ENCODE results near the gene SLC2A9.

The SLC2A9 gene

DNA sequence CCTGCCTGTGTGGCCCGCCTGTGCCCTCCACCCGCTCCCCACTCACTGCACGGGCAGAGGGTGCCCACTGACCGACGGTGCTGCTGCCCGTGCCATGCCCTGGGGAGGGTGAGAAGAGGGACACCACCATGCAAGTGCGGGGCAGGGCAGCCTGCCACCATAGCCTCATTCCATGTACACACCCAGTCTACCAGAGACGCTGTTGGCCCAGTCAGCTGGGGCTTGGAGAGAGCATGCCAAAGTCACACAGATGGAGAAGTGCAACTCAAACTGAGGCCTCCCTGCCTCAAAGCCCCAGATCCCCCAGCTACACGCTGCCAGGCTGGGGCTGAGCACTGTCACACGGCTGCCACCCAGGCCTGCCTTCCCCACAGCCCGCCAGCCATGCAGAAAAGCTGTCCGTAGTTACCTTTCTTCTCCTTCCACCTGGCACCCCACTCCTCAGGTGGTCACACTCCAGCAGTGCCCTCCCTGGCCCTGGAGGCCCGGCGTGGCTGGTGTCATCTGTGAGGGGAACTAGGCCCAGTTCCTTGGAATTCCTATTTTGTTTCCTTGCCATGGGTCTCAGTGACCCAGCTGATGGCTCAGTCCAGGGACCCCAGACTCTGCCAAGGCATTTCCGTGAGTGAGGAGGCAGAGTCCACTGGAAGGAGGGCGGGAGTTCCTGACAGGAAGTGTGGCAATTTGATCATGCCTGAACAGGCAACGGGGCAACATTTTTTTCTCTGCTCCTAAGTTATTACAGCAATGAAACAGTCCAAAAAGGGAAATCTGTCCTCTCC lies at the start of gene SLC2A9:
Gene SLC2A9, minus strand, starts transcription at position 627 of the 782 bp plus-strand sequence. Its CDS starts 68 bp downstream, at position 559.
- no peak for DNase-seq

DNA sequence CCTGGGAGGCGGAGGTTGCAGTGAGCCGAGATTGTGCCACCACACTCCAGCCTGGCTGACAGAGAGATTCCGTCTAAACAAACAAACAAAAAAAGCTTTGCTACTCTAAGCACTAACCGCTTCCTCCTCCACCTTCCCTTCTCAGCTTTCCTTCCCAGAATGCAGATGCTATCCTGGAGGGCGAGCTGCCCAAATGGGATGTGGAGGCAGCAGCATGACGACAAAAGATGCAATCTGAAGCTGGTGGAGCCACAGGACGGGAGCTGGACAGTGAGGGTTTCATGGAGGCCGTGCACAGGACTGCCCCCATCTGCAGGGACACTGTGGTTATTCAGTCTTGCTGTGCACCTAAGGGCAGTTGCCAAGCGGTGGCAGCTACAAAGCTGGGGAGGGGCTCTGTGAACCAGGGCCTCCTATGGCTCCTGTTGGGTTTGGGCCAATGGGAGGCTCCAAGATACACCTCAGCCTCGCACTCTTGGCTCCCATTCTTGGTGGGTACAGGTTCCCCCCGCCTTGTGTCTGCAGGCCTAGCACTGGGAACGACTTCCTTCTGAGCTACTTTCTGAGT lies 47.9 kb upstream of the SLC2A9 start:
- DNase-seq: no peak

DNA sequence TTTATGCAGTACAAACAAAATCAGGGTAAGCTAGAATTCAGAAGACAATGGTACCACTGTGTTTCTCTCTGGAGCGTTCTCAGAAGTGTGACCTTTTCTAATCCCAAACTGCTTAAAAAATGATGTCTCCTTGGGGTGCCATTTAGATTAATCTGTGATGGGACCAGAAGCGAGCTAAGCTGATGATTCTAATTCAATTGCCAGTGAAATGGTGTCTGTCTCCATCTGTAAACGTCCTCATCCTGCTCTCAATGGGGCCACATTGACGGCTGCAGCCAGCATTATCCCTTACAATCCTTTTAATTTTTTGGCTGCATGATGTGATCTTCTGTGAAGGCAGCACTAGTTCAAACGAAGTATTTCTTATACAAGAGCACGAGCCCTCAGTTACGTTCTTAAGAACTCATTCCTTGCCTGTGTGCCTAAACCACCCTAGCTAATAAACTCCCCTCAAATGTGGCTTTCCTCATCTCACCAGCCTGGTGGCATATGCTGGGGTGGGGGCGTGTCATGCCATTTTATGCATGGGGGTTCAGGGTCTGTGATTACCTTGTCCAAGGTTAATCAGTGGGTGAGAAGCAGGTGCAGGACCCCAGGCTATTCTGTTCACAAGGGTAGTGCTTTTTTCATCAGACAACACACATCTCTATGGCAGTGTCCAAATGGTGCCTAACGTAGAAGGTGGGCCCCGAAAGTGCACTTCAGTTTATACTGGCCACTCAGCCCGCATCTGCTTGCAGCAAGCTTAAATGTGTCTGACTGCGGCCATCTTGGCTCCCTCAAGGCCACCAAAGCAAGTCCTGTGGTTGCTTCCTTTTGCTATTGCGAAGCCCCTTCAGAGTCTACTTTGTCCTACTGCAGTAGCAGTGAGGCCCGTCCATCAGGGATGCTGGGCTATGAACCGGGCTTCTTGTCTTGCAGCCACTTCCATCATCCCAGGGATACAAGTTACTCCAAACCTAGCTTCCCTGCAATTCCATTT lies 45.7 kb upstream of the SLC2A9 start:
- no peak for DNase-seq

DNA sequence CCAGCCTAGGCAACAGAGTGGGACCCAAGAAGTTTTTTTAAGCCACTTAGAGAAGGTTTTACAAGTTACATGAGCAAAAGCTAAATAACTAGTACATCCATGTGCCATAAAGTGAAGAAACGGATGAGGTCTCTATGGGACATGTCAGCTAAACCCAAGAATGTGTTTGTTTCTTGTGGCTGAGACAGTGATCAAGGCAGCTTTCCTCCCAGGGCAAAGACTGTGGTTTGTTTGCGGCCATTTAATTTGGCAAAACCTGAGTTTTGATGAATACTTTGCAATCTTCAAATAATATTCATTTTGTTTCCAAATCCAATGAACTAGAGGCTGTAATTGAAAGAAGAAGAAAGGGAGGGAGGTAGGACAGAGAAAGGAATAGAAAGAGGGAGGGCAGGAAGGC lies 44.9 kb upstream of the SLC2A9 start:
- no peak for DNase-seq

DNA sequence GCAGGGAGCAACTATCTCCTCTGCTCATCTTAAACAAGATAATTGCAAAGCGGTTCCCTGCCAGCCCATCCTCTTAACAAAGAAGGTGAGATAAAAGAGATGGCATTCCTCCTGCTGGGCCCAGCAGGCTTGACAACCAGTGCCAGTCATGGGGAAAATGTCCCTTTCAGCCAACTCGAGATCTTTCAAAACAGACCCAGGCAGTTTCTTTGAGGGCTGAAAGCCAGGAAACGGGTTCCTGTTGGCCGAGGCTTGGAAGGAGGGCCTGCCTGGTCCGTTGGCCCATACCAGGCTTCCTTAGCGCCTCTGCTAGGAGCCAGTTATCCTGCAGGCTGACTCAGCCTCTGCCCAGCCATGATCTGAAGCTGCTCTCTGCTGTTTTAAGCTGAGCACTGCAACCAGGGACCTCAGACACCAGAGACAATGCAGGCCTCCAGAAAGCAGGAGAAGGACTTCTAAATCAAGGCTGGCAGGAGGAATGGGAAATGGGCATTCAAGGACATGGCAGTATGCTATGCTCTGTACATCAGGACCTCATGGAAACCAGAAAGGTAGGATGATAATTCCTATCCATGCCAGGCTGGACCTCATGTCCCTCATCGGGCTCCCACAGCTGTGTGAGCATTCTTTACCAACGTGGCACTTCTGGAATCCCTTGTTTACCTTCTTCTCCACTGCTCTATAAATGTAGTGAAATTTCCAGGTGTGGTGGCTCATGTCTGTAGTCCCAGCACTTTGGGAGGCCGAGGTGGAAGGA lies 42.4 kb upstream of the SLC2A9 start:
- DNase-seq: no peak

DNA sequence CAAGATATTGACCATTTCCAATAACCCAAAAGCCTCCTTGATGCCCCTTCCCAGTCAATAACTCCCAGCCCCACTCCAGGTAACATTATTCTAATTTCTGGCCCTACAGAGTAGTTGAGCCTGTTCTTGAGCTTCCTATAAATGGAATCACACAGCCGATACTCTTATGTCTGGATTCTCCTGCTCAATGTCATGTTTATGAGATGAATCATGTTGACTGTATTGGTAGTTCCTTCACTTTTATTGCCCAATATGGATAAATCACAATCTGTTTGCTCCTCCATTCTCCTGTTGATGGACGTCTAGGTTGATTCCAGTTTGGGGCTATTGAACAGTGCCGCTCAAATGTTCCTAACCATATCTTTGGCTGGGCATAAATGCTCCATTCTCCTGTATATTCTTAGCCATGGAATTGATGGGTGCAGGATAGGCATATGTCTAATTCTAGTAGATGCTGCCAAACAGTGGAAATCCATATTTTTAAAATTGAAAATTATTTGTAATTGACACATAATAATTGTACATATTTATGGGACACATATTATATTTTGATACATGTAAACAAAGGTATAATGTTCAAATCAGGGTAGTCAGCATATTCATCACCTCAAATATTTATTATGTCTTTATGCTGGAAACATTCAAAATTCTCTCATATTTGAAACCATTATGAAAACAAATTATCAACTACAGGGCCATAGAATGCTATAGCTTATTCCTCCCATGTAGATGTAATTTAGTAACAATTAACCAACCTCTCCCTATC lies 40.5 kb upstream of the SLC2A9 start:
- DNase-seq: no peak

- DNase-seq: no peak
Measured at GRCh38 chr4:10058371-10058770, 37.1 kb upstream of the SLC2A9 start.

- no peak for DNase-seq
Measured at GRCh38 chr4:10057023-10057395, 35.7 kb upstream of the SLC2A9 start.

- no peak for DNase-seq
Measured at GRCh38 chr4:10056334-10057022, 35.2 kb upstream of the SLC2A9 start.

GRCh38 chr4:10055871-10056270 lies 34.6 kb upstream of the SLC2A9 start:
- no peak for DNase-seq

DNA sequence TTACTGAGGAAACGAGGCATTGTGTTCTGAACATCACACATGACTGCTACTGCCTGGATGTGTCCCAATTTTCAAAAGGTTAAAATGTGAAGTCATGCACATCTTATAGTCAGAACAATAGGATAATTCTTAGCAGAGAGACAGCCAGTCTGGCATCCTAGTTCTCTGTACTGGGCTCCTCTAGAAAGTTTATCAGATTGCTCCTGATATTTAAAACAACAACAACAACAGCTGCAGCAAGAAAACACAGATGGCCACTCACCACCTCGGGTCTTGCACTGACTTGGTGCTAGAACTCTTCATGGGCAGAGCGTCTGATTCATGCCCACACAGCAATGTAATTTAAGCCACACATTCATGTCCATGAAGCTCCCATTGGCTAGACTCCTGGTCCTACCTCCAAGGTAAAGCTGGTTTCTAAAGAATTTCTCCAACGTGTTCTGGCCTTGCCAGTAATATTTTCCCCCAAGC lies 33.3 kb upstream of the SLC2A9 start:
- peak; percentile 4 for DNase-seq

- DNase-seq: no peak
Measured at GRCh38 chr4:10053635-10054453, 32.5 kb upstream of the SLC2A9 start.

DNA sequence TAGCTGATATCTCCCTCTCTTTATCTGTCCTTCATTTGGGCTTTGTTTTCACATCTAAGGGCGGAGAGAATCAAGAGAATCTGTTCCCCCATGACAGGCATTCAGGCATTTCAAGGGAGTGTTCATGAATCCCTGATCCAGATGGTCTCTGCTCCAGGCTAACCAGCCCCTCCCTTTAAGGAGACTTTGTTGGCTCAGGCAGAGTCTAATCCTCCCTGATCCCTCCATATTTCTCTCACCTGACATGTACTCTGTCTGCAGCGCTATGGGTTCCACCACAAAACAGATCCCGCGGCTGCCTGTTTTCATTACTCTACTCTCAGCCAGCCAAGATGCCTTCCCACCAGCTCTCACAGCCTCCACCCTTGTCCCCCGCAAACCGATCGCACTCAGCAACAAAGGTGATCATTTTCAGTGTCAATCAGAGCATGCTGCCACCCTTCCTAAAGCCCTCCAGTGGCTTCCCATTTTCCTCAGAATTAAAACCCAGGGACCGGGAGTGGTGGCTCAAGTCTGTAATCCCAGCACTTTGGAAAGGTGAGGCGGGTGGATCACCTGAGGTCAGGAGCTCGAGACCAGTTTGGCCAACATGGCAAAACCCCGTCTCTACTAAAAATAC lies 30.3 kb upstream of the SLC2A9 start:
- DNase-seq: no peak

- DNase-seq: no peak
Measured at GRCh38 chr4:10050721-10051120, 29.4 kb upstream of the SLC2A9 start.

GRCh38 chr4:10050261-10050661 lies 29.0 kb upstream of the SLC2A9 start:
- DNase-seq: no peak

DNA sequence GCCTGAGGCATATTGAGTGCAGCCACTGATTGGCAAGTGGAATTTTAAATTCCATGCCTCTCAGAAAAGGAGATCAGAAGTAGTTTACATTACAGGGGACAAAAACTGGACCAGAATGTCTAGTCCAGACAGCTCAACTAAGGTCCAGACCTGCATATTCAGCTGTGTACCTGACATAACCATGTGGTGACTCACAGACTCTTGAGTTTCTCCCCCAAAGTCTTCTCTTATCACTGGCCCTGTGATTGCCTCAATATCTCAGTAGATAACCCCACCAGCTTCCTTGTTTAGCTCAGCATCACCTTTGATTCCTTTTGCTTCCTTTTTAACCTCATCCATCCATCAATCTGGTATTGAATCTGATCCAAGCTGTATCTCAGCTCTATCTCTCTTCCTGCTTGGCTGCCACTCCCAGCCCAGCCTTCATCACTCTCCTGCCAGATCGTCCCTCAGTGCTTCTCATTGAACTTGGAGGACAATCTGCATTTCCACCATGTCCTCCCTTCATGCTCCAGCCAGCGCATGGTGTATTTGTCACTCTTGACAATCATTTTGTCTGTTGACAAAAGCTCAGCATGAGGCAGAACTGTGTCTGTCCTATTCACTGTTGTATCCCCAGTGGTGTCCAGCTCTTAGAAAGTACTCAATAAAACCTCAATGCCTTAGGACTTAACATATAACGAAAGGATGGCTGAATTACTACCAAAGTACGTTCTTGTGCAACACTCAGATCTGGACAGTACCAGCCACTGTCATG lies 27.8 kb upstream of the SLC2A9 start:
- no peak for DNase-seq

DNA sequence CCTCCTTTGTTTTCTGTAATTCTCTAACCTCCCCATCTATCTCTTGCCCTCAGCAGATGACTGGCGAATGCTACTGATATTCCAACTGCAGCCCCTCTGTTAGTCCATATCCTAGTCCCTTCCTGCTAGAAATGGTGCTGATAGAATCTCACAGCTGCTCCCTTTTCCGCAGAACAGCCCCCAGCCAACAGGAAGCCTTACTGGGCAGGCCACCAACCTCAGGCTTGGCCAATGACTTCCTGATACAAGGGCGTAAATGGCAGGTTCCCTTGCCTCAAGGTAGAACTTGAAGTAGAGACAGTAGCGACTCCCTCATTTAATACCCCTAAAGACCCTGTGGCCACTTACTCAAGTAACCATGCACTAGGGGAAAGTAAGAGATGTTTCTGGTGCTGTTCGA lies 26.7 kb upstream of the SLC2A9 start:
- DNase-seq: no peak

DNA sequence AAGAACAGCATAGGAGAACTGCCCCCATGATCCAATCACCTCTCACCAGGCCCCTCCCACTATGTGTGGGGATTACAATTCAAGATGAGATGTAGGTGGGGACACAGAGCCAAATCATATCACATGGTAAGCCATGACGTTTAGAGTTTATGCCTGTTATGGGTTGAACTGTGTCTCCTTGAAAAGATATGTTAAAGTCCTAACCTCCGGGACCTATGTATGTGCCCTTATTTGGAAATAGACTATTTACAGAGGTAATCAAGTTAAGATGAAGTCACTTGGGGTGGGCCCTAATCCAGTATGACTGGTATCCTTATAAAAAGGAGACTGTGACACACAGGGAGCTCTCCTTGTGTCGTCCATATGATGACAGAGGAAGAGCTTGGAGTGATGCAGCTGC lies 25.2 kb upstream of the SLC2A9 start:
- DNase-seq: no peak

DNA sequence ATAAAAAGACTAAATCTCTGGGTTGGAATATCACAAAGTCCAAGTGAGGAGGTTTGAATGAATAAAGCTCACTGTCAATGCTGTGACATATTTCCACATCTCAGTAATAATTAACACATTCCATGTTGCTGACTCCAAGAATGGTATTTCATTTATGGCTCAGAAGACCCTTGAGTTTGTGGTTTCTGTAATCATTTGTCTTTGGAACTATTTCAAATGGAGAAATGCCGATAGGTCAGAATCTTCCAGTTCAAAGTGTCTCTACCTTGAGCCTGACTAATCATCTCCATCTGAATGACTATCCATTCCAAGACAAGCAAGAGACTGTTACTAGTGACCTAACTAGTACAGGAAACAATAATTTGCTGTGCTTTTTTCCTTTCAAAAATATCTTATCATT lies 24.2 kb upstream of the SLC2A9 start:
- no peak for DNase-seq

Data from NCI-H1105 treated with DMSO at 0.1 percent for 48 hours (cell line).